ENCODE measurements around the gene SGMS1.

The SGMS1 gene

GRCh38 chr10:50461123-50461522, 162.6 kb downstream of the SGMS1 start:
- Histone ChIP-seq H3K4me2 (ENCODE audit: low read length) (no peak overlapping the region), H4K20me1 (ENCODE audit: control insufficient read depth, insufficient read depth, low read depth, low read length) (no peaks in the 10 kb centered on the region), H3K27me3 (ENCODE audit: control insufficient read depth, low read length) (no peaks in the 10 kb centered on the region), H3K4me3 (ENCODE audit: low read length) (no peak overlapping the region), H3K79me2 (ENCODE audit: control insufficient read depth, low read length) (no peaks in the 10 kb centered on the region), H3K27ac (ENCODE audit: low read depth, low read length) (no peak overlapping the region), H3K4me1 (ENCODE audit: control insufficient read depth, low read length) (peaks cover 11% of the 10 kb centered on the region), H3K9me3 (ENCODE audit: control insufficient read depth, insufficient read depth, low read length) (no peaks in the 10 kb centered on the region), H3K36me3 (ENCODE audit: control insufficient read depth, low read length) (peaks cover 6% of the 10 kb centered on the region; the same call in 1 of the 2 replicates), H3F3A (ENCODE audit: control insufficient read depth, insufficient read depth) (no peaks in the 10 kb centered on the region), H3K9me2 (replicated peaks; ENCODE audit: control insufficient read depth, low read length) (no peaks in the 10 kb centered on the region)
- TF ChIP-seq EZH2phosphoT487 (IDR thresholded peaks at IDR 0.05; ENCODE audit: borderline replicate concordance, low read length), result no peak
- TF ChIP-seq CTCF (IDR thresholded peaks at IDR 0.05; ENCODE audit: low read depth, low read length, poor library complexity, severe bottlenecking), result no peak

- no peak overlapping the region for H3K4me2 ChIP-seq (ENCODE audit: low read length)
- peaks cover 6% of the 10 kb centered on the region; the same call in 1 of the 2 replicates for H3K36me3 ChIP-seq (ENCODE audit: control insufficient read depth, low read length)
- H3K4me3 ChIP-seq (ENCODE audit: low read length), result no peak overlapping the region
- TF ChIP-seq EZH2phosphoT487 (IDR thresholded peaks at IDR 0.05; ENCODE audit: borderline replicate concordance, low read length) (no peak), CTCF (IDR thresholded peaks at IDR 0.05; ENCODE audit: low read depth, low read length, poor library complexity, severe bottlenecking) (no peak)
- H4K20me1 ChIP-seq (ENCODE audit: control insufficient read depth, insufficient read depth, low read depth, low read length), result no peaks in the 10 kb centered on the region
- peaks cover 47% of the 10 kb centered on the region for H3K4me1 ChIP-seq (ENCODE audit: control insufficient read depth, low read length)
- peaks cover 14% of the 10 kb centered on the region for H3F3A ChIP-seq (ENCODE audit: control insufficient read depth, insufficient read depth)
- no peaks in the 10 kb centered on the region for H3K27me3 ChIP-seq (ENCODE audit: control insufficient read depth, low read length)
- no peaks in the 10 kb centered on the region for H3K9me2 ChIP-seq (replicated peaks; ENCODE audit: control insufficient read depth, low read length)
- no peaks in the 10 kb centered on the region for H3K79me2 ChIP-seq (ENCODE audit: control insufficient read depth, low read length)
- H3K27ac ChIP-seq (ENCODE audit: low read depth, low read length), result no peak overlapping the region
- H3K9me3 ChIP-seq (ENCODE audit: control insufficient read depth, insufficient read depth, low read length), result no peaks in the 10 kb centered on the region
These were observed 167.0 kb downstream of the SGMS1 start for GRCh38 chr10:50456719-50457118.

- Histone ChIP-seq H3K4me2 (ENCODE audit: low read length) (peak overlapping the region; percentile 59; the same call in 1 of the 2 replicates), H3K27ac (ENCODE audit: low read depth, low read length) (peak overlapping the region; percentile 34), H3K4me3 (ENCODE audit: low read length) (no peak overlapping the region), H3K36me3 (ENCODE audit: control insufficient read depth, low read length) (no peaks in the 10 kb centered on the region), H3K27me3 (ENCODE audit: control insufficient read depth, low read length) (no peaks in the 10 kb centered on the region), H3F3A (ENCODE audit: control insufficient read depth, insufficient read depth) (peaks cover 15% of the 10 kb centered on the region), H3K4me1 (ENCODE audit: control insufficient read depth, low read length) (peaks cover 74% of the 10 kb centered on the region), H3K9me3 (ENCODE audit: control insufficient read depth, insufficient read depth, low read length) (no peaks in the 10 kb centered on the region), H4K20me1 (ENCODE audit: control insufficient read depth, insufficient read depth, low read depth, low read length) (no peaks in the 10 kb centered on the region), H3K79me2 (ENCODE audit: control insufficient read depth, low read length) (no peaks in the 10 kb centered on the region), H3K9me2 (replicated peaks; ENCODE audit: control insufficient read depth, low read length) (no peaks in the 10 kb centered on the region)
- no peak for TF ChIP-seq CTCF (IDR thresholded peaks at IDR 0.05; ENCODE audit: low read depth, low read length, poor library complexity, severe bottlenecking)
- TF ChIP-seq EZH2phosphoT487 (IDR thresholded peaks at IDR 0.05; ENCODE audit: borderline replicate concordance, low read length), result no peak
These were observed 169.8 kb downstream of the SGMS1 start for GRCh38 chr10:50453940-50454339.

Data from DOHH2 (cell line).